DND-41 (cell line): ENCODE data around the gene DGKI.
"Not testable (repeated sequence)": the region's sequence is repeated elsewhere in the genome, so short reads cannot be mapped to it uniquely, and the experiment has no call there.

Source experiments
- ATAC-seq: fragments of 200-7000 bp; cut with Tn5 transposase; 3 replicates; pipeline ENCODE4 v1.9.1; 2021; ENCODE audit warnings: low read depth; ENCODE audit not compliant: insufficient read depth
- DNase-seq: peaks from one replicate; pipeline ENCODE4 v3.0.0-alpha.2; 2020
- H2AFZ ChIP-seq: 2 replicates; pipeline ENCODE4 v1.6.0; 2012; ENCODE audit warnings: low read depth, low read length
- H3K27ac ChIP-seq: 2 replicates; pipeline ENCODE4 v1.5.1; 2012; ENCODE audit warnings: low read length, inconsistent platforms
- H3K27me3 ChIP-seq: fragments of 200-600 bp; sonication (generic); 2 replicates; pipeline ENCODE4 v1.6.0; 2012; ENCODE audit warnings: low read length, mild to moderate bottlenecking, inconsistent platforms; ENCODE audit not compliant: insufficient read depth, poor library complexity
- H3K36me3 ChIP-seq: 2 replicates; pipeline ENCODE4 v1.5.1; 2012; ENCODE audit warnings: low read length, inconsistent platforms; ENCODE audit not compliant: insufficient read depth
- H3K4me1 ChIP-seq: 2 replicates; pipeline ENCODE4 v1.5.1; 2012; ENCODE audit warnings: mild to moderate bottlenecking, low read length; ENCODE audit not compliant: insufficient read depth
- H3K4me2 ChIP-seq: 2 replicates; pipeline ENCODE4 v1.6.0; 2012; ENCODE audit warnings: mild to moderate bottlenecking, moderate library complexity, low read length, inconsistent platforms; ENCODE audit not compliant: insufficient read depth
- H3K4me3 ChIP-seq, 2 experiments: fragments of 200-600 bp in 1 of 2; shearing (Covaris generic) in 1 of 2; 2 replicates each; pipeline ENCODE4 v1.5.1; 2012 to 2016; ENCODE audit warnings: inconsistent platforms in 2 of 2, low read length in 2 of 2, mild to moderate bottlenecking in 2 of 2, low read depth in 1 of 2, moderate library complexity in 1 of 2
- H3K79me2 ChIP-seq: 2 replicates; pipeline ENCODE4 v1.6.0; 2012; ENCODE audit warnings: low read length, inconsistent platforms; ENCODE audit not compliant: insufficient read depth
- H3K9ac ChIP-seq: 2 replicates; pipeline ENCODE4 v1.6.0; 2012; ENCODE audit warnings: low read depth, mild to moderate bottlenecking, inconsistent platforms, low read length, moderate library complexity
- H3K9me3 ChIP-seq: 2 replicates; pipeline ENCODE4 v1.5.1; 2012; ENCODE audit warnings: low read length, moderate library complexity, mild to moderate bottlenecking, inconsistent platforms; ENCODE audit not compliant: insufficient read depth, severe bottlenecking
- H4K20me1 ChIP-seq: 2 replicates; pipeline ENCODE4 v1.6.0; 2012; ENCODE audit warnings: low read length; ENCODE audit not compliant: insufficient read depth
- CTCF ChIP-seq: IDR thresholded peaks from 2 replicates; pipeline ENCODE4 v1.5.1; 2012; ENCODE audit warnings: borderline replicate concordance, low read length, moderate library complexity, mild to moderate bottlenecking; ENCODE audit not compliant: poor library complexity, severe bottlenecking; ENCODE audit errors: extremely low read depth
- EZH2 ChIP-seq: IDR thresholded peaks from 3 replicates; pipeline ENCODE4 v1.6.1; 2012; ENCODE audit warnings: borderline replicate concordance, low read depth, mild to moderate bottlenecking, moderate library complexity, low read length, inconsistent platforms; ENCODE audit not compliant: severe bottlenecking

DGKI gene

GRCh38 chr7:137832382-137832781 is 14.4 kb downstream of the DGKI start:
- no peaks in the 10 kb centered on the region for H3K79me2 ChIP-seq
- no peak overlapping the region for H3K4me2 ChIP-seq
- H3K9ac ChIP-seq, result no peak overlapping the region
- ATAC-seq, result no peak
- H2AFZ ChIP-seq, result no peak overlapping the region
- H3K36me3 ChIP-seq, result no peaks in the 10 kb centered on the region
- no peak overlapping the region for H3K4me3 ChIP-seq
- H3K27ac ChIP-seq, result no peak overlapping the region
- H3K27me3 ChIP-seq, result no peaks in the 10 kb centered on the region
- H3K9me3 ChIP-seq, result peaks cover 10% of the 10 kb centered on the region
- TF ChIP-seq CTCF, result no peak
- TF ChIP-seq EZH2, result no peak
- no peaks in the 10 kb centered on the region for H4K20me1 ChIP-seq
- H3K4me1 ChIP-seq, result no peaks in the 10 kb centered on the region
- DNase-seq, result no peak

GRCh38 chr7:137831555-137831954 is 15.2 kb downstream of the DGKI start:
- not testable (repeated sequence) for H3K36me3 ChIP-seq, H3K4me1 ChIP-seq, ATAC-seq, H2AFZ ChIP-seq, H3K27ac ChIP-seq, H3K4me2 ChIP-seq, H3K27me3 ChIP-seq, H3K4me3 ChIP-seq, H3K79me2 ChIP-seq, DNase-seq, H4K20me1 ChIP-seq, H3K9ac ChIP-seq
- H3K9me3 ChIP-seq, result peaks cover 10% of the 10 kb centered on the region

GRCh38 chr7:137829337-137829992 is 17.3 kb downstream of the DGKI start:
- Histone ChIP-seq H4K20me1 (no peaks in the 10 kb centered on the region), H3K27me3 (no peaks in the 10 kb centered on the region), H2AFZ (no peak overlapping the region), H3K9ac (no peak overlapping the region), H3K4me2 (no peak overlapping the region), H3K9me3 (peaks cover 10% of the 10 kb centered on the region), H3K79me2 (no peaks in the 10 kb centered on the region), H3K36me3 (no peaks in the 10 kb centered on the region), H3K27ac (no peak overlapping the region), H3K4me3 (no peak overlapping the region), H3K4me1 (no peaks in the 10 kb centered on the region)
- ATAC-seq (no peak), DNase-seq (no peak)
- TF ChIP-seq EZH2 (no peak), CTCF (no peak)

- H3K36me3 ChIP-seq, result no peaks in the 10 kb centered on the region
- no peak overlapping the region for H3K9ac ChIP-seq
- H3K9me3 ChIP-seq, result peaks cover 8% of the 10 kb centered on the region
- no peak for DNase-seq
- no peaks in the 10 kb centered on the region for H3K4me1 ChIP-seq
- H3K79me2 ChIP-seq, result no peaks in the 10 kb centered on the region
- no peak overlapping the region for H3K27ac ChIP-seq
- no peaks in the 10 kb centered on the region for H3K27me3 ChIP-seq
- TF ChIP-seq CTCF, result no peak
- TF ChIP-seq EZH2, result no peak
- H4K20me1 ChIP-seq, result no peaks in the 10 kb centered on the region
- no peak overlapping the region for H3K4me3 ChIP-seq
- H2AFZ ChIP-seq, result no peak overlapping the region
- ATAC-seq, result no peak
- no peak overlapping the region for H3K4me2 ChIP-seq
Observed at GRCh38 chr7:137828456-137828855, 18.3 kb downstream of the DGKI start.
